B cell (primary cell): Measurements from ENCODE around the gene GASK1A.

Source experiments
- CTCF ChIP-seq: fragments of 200-600 bp; IDR thresholded peaks from one replicate; pipeline ENCODE4 v1.8.0; 2022; ENCODE audit warnings: antibody characterized with exemption, mild to moderate bottlenecking
- EZH2 ChIP-seq: IDR thresholded peaks from 2 replicates; pipeline ENCODE4 v1.6.1; 2012; ENCODE audit warnings: borderline replicate concordance, low read depth, mild to moderate bottlenecking, moderate library complexity, low read length; ENCODE audit not compliant: insufficient read depth, poor library complexity, severe bottlenecking

GRCh38 chr3:43034911-43035310 is 55.8 kb downstream of the GASK1A start:
- TF ChIP-seq CTCF (no peak), EZH2 (no peak)
